OCI-M2 (cell line): ENCODE measurements around the gene KATNB1.
"Not testable (repeated sequence)": the region's sequence is repeated elsewhere in the genome, so short reads cannot be mapped to it uniquely, and the experiment has no call there.

ENCODE experiments used
- DNase-seq: peaks from one replicate; lab custom pipeline; 2025; ENCODE audit not compliant: unreplicated experiment; lab: John Stamatoyannopoulos, UW

The KATNB1 gene

DNA sequence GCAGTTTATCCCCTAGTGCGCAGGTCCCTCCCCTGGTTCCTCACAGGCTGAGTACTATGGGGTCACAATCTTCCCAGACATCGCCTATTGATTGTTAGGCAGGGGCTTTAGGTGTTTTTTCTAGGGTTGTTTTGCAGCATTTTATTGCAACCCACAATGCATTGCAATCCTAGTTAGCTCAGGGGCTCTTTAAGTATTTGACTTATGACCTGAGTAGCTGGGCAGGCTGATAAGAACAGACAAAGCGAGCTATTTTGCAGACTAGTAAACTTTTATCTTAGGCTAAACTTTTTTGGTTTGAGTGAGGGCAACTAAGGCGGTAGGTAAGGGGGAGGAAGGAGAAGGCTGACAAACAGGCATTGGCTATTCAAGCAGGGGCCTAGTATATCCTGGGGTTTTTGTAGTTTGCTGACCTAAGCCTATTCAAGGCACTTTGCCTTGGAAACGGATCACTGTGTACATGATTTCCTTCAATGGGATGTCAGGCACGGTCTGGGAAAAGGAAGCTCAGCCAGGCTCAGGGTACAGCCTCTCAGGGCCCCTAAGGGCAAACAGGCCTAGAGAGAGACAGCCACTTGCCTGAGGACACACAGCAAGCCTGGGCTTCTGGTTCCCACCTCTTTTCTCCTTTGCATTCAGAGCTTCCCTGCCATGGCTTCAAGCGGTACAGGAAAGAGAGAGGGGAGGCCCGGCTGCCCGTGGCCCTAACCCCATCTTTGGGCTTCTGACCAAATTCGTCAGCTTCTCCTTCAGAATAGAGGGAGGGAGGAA lies 34.6 kb upstream of the KATNB1 start:
- DNase-seq = peak; percentile 16

DNA sequence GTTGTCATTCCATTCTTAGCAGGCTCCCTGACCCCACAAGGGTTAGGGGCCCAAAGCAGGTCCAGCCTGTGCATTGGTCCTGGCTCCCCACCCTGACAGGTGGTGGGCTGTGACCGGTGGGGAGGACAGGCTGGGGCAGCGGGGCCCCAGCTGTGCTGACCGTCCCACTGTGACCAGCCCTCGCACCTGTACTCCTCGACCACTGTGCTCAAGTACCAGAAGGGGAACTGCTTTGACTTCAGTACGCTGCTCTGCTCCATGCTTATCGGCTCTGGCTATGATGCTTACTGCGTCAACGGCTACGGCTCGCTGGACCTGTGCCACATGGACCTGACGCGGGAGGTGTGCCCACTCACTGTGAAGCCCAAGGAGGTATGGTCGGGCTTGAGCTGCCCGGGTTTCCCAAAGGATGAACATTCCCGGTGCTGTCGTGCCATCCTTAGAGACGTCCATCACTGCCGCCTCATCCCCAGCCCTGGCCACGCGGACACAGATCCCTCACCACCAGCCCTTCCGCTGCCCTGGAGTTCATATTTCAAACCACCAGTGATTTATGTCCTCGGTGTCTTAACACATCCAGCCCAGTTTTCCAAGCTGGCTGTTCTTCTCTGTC lies 33.7 kb upstream of the KATNB1 start:
- no peak for DNase-seq

DNA sequence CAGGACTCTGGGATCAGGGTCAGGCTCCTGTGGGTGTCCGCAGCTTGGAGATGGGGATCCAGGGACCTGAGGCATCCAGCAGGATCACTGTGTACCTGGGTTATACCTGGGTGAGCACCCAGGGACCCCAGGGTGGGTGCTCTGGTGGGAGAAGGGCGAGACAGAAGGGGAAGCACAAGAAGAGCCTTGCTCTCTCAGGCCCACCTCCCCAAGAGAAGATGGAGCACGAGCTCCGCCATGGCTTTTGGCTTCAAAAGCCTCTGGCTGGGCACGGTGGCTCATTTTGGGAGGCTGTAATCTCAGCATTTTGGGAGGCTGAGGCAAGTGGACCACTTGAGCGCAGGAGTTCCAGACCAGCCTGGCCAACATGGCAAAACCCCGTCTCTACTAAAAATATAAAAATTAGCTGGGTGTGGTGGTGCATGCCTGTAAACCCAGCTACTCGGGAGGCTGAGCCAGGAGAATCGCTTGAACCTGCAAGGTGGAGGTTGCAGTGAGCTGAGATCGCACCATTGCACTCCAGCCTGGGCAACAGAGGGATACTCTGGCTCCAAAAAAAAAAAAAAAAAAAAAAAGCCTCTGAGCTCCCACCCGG lies 32.1 kb upstream of the KATNB1 start:
- DNase-seq = no peak

DNA sequence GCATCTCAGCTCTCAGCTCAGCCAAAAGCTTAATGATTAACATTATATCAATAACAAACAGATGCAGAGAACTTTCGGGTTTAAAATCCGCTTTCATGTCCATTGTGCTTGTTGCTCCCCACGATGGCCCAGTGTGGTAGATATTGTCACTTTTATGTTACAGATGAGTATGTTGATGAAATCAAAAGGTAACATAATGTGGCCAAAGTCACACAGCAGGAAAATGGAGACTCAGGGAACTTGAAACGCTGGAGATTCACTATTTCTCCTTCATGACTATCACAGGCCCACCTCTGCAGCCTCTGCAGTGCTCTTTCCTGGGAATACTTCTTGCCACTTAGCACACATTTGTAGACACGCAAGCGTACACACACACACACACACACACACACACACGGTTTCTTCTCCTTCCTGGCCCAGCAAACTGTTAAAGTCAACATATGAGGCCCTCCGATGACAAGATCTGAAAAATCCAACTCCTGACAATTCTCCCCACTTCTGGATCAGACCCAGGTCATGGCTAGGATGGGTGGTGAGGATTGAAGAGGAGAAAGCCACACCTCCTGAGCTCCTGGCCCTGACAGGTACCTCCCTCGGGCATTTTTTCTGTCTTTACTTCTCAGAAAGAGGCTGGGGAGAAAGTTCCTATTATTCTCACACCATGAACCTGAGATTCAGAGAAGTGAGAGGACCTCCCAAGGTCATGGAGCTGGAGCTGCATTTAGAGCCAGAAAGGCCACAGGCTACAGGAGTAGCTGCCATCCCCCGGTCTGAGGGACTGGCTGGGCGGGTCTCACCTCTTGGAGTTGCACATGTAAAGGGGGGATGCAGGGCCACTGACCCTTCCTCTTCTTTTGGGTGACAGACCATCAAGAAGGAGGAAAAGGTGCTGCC lies 31.3 kb upstream of the KATNB1 start:
- DNase-seq = no peak

DNA sequence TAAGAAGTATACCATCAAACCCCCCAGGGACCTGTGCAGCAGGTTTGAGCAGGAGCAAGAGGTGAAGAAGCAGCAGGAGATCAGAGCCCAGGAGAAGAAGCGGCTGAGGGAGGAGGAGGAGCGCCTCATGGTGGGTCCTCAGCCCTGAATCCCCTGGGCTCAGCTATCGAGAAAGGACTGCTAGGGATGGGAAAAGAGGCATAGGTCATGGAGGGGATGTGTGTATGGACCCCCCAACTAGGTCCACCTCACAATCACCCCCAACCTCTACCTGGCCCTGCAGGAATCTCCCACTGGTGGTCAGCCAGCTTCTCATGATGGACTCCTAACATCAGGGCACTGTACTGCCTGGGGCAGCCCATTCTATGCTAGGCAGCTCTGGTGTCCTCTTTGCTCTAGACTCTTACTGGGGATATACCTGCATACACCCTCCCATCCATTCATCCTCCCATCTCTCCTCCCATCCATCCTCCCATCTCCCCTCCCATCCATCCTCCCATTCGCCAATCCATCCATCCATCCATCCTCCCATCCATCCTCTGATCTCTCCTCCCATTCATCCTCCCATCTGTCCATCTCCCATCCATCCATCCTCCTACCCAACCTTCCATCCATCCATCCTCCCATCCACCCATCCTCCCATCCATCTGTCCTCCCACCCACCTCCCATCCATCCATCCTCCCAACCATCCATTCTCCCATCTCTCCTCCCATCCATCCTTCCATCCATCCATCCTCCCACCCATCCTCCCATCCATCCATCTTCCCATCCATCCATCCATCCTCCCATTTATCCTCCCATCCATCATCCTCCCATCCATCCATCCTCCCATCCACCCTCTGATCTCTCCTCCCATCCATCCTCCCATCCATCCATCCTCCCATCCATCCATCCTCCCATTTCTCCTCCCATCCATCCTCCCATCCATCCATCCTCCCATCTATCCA lies 30.4 kb upstream of the KATNB1 start:
- no peak for DNase-seq

DNA sequence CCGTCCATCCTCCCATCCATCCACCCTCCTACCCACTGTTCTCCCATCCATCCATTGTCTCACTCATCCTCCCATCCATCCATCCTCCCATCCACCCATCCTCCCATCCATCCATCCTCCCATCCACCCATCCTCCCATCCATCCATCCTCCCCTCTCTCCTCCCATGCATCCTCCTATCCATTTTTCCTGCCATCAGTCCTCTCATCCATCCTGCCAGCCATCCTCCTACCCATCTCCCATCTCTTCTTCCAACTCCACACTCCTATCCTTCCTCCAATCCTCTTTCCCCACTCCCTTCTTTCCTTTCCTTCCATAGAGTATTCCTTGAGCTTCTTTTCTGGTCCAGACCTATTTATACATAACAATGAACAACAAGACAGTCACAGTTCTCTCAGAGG lies 28.9 kb upstream of the KATNB1 start:
- no peak for DNase-seq

DNA sequence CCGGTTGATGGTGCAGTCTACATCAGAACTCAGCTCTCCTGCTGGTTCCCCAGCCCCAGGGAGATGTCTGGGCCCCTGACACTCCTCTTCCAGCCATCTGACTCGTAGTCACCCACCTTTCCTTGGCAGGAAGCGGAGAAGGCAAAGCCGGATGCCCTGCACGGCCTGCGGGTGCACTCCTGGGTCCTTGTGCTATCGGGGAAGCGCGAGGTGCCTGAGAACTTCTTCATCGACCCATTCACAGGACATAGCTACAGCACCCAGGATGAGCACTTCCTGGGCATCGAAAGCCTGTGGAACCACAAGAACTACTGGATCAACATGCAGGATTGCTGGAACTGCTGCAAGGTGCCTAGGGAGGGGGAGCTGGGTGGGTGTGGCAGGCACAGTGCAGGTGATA lies 28.2 kb upstream of the KATNB1 start:
- no peak for DNase-seq

DNA sequence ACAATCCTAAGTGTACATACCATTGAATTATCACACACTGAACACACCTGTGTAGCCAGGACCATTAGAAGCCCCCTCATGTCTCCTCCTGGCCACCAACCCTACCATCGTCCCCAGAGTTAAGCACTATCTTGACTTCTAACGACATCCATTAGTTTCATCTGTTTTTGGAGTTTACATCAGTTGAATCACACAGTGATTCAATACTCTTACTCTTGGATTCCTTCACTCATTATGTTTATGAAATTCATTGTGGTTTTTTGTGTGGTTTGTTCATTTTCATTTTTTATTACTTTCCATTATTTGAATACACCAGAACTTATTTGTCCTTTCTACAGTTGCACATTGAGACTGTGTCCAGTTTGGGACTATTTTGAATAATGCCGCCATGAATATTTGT lies 27.4 kb upstream of the KATNB1 start:
- DNase-seq = no peak

DNA sequence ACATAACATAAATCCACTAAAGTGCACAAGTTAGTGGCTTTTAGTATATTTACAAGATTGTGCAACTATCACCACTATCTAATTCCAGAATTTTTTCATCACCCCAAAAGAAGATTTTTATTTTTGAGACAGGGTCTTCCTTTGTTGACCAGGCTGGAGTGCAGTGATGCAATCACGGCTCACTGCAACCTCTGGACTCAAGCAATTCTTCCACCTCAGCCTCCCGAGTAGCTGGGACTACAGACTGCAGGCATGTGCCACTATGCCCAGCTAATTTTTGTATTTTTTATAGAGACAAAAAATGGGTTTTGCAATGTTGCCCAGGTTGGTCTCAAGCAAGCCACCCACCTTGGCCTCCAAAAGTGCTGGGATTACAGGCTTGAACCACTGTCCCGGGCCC lies 25.9 kb upstream of the KATNB1 start:
- no peak for DNase-seq

DNA sequence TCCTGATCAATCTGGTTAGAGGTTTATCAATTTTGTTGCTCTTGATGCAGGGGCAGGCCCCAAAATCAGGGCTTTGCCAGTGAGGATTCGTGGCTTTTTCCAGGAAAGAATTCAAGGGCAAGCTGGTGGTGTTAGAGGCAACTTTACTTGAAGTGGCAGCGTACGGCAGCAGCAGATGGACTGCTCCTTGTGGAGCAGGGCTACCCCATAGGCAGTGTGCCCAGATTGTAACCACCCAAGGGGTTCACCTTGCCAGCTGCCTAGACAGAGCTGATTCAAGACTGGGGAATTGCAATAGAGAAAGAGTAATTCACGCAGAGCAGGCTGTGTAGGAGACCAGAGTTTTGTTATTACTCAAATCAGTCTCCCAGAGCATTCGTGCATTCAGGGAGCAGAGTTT lies 24.2 kb upstream of the KATNB1 start:
- no peak for DNase-seq

DNA sequence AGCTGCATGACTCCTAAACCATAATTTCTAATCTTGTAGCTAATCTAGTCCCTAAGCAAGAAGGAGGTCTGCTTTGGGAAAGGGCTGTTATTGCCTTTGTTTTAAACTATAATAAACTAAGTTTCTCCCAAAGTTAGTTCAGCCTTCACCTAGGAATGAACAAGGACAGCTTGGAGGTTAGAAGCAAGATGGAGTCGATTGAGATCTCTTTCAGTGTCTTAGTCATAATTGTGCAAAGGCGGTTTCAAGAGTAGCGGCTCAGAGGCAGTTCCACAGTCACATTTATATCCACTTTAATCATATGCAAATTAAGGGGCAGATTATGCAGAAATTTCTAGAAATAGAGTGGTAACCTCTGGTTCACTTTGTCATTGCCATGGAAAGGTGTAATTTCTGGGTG lies 23.6 kb upstream of the KATNB1 start:
- no peak for DNase-seq

DNA sequence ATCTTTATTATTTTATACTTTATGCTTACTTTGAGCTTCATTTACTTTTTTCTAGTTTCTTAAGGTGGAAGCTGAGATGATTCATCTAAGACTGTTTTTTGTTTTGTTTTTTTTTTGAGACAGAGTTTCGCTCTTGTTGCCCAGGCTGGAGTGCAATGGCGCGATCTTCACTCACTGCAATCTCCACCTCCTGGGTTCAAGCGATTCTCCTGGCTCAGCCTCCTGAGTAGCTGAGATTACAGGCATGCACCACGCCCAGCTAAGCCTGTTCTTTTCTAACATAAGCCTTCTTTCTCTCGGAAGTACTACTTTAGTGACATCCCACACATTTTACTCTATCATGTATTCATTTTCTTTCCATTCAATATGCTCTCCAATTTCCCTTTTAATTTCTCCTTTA lies 23.0 kb upstream of the KATNB1 start:
- not testable (repeated sequence) for DNase-seq

DNA sequence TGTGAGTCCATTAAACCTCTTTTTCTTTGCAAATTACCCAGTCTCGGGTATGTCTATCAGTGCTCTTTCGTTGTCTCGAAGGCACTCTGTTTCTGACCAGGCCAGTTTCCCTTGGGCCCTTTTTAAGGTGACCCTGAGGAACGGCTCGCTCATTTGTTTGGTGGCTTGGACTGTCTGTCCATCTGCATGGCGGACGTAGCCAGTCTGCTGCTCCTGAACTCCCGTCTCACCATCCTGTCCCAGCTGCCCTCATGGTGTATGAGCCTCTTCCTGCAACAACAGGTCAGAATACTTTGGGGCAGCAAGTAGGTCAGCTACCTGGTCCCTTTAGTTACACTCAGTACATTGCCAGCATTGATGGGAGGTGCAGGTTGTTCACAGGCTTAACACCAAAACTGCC lies 22.0 kb upstream of the KATNB1 start:
- DNase-seq = no peak

DNA sequence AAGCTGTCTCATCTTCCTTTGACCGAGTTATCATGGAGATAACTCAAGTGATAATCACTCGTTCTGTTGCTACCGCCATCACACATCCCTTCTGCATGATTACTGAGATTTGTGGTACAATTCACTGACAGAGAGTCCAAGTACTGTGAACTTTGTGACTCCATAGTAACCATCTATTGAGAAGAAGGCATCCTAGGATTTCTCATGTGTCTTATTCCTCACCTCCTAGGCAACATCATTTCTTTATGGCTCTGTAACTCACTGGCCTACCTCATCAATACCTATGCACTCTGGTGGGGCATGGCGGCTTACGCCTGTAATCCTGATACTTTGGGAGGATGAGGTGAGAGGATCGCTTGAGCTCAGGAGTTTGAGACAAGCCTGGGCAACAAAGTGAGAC lies 21.5 kb upstream of the KATNB1 start:
- no peak for DNase-seq

DNA sequence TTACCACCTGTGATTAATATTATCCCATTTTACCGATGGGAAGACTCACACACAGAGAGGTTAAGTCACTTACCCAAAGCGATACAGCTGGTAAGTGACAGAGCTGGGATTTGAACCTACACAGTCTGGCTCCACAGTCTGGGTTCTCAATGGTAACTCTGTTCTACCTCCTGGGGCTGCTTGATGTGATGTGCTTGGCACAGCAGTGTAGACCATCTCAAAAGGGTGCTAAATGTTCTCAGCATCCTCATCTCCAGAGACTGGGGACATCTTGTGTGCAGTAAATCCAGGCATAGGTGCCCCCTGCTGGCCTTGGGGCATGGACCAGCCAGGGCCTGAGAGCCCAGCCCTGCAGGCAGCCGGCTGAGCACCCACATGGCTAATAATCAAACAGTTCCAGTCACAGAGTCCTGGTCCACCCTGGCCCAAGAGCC lies 15.4 kb upstream of the KATNB1 start:
- DNase-seq = no peak

DNA sequence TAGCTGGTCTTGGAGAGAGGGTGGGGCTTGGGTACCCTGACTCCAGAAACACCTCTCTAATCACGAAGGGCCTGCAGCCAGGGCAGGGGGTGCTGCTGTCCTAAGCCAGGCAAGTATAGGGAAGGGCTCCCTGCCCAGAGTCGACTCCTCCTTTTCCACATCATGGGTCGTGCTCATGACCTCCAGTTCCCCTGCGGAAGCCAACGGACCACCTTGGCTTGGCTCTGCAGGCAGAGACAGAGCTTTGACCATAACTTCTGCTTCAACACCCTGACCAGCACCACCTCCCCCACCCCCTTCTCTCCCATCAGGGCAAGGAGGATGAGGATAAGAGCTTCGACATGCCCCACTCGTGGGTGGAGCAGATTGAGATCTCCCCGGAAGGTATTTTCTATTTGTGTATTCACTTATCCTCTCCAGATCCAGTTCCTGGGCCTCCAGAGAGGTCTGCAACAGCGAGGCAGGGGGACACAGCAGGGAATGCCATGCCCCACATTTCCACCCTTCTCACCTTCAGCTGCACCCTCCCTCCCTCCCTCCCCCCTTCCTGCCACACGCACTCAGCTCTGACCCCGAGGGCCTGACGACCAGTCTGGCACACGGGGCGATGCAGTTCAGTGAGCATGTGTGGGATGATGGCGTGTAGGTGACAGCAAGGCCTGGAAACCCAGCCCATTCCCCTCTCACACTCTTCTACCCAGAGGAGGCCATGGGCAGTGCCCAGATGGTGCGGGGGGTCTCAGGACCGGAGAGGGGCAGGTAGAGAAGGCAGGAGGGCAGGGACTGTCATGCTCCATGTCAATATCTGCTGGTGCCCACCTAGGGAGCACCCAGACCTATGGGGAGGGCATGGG lies 14.0 kb upstream of the KATNB1 start:
- DNase-seq = no peak

DNA sequence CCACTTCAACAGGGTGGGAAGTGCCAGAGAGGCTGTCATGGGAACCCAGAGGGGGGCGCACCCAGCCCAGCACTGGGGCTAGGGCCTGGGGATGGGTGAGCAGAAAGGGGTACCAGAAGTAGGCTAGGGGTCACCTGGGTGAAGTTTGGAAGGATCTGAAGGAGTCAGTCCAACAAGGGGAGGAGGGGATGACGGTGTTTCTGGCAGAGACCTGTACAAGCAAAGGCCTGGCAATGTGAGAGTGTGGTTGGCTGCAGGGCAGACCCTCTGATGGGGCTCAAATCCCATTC lies 13.4 kb upstream of the KATNB1 start:
- DNase-seq = no peak

DNA sequence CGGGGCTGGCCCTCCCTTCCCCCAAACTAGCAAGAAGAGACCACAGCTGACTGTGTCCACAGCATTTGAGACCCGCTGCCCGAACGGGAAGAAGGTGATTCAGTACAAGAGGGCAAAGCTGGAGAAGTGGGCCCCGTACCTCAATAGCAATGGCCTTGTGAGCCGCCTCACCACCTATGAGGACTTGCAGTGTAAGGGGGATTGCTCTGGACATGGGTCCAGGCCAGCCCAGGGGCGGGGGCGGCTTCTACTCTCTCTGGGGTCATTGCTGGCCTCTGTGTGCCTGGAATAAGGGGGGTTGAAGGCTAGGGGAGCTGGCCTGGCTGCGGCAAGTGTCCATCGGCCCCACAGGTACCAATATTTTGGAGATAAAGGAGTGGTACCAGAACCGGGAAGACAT lies 12.9 kb upstream of the KATNB1 start:
- DNase-seq = no peak

DNA sequence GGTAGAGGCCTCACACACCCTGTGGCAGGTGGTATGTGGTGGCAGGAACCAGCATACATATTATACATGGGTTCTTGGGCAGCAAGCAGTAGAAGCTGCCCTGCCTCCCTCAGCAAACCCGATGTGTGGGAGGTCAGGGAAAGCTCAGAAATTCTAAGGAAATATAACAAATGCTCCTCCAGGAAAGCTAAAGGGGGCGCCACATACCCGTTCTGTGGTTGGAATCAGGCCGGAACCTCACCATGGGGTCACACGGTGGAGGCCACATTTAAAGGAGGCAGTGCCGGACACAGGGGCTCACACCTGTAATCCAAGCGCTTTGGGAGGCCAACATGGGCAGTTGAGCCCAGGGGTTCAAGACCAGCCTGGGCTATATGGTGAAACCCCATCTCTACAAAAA lies 12.4 kb upstream of the KATNB1 start:
- no peak for DNase-seq

DNA sequence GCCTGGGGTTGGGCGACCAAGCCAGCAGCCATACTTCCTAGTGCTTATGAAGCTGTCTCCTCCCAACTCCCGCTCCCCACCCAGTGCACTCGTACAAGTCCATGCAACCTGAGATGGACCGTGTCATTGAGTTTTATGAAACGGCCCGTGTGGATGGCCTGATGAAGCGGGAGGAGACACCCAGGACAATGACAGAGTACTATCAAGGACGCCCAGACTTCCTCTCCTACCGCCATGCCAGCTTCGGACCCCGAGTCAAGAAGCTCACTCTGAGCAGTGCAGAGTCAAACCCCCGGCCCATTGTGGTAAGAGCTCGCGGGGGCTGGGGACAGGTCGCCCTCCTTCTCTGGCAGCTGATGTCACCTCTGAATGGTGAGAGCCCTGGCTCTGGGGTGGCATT lies 11.0 kb upstream of the KATNB1 start:
- DNase-seq = no peak
